Fibroblast of skin of back (primary cell): ENCODE measurements around the gene LHX1. TPM values are rescaled to one million over a fixed set of nuclear protein-coding genes. Genes with fewer than 3 reads are reported as not detected.

Experiments used
- DNase-seq: peaks from one replicate; pipeline ENCODE4 v3.0.0-alpha.2; 2013
- polyA plus RNA-seq, 2 experiments: library from polyadenylated mRNA; unstranded; fragments of 120-200 nt; gene quantifications; one replicate each; pipeline ENCODE4 v1.2.1, GENCODE V29; 2013; ENCODE audit not compliant: insufficient read length in 2 of 2

The LHX1 gene
- not detected for polyA plus RNA-seq (2013, experiment 1 of 2; ENCODE audit: insufficient read length)
- not detected for polyA plus RNA-seq (2013, experiment 2 of 2; ENCODE audit: insufficient read length)

DNA sequence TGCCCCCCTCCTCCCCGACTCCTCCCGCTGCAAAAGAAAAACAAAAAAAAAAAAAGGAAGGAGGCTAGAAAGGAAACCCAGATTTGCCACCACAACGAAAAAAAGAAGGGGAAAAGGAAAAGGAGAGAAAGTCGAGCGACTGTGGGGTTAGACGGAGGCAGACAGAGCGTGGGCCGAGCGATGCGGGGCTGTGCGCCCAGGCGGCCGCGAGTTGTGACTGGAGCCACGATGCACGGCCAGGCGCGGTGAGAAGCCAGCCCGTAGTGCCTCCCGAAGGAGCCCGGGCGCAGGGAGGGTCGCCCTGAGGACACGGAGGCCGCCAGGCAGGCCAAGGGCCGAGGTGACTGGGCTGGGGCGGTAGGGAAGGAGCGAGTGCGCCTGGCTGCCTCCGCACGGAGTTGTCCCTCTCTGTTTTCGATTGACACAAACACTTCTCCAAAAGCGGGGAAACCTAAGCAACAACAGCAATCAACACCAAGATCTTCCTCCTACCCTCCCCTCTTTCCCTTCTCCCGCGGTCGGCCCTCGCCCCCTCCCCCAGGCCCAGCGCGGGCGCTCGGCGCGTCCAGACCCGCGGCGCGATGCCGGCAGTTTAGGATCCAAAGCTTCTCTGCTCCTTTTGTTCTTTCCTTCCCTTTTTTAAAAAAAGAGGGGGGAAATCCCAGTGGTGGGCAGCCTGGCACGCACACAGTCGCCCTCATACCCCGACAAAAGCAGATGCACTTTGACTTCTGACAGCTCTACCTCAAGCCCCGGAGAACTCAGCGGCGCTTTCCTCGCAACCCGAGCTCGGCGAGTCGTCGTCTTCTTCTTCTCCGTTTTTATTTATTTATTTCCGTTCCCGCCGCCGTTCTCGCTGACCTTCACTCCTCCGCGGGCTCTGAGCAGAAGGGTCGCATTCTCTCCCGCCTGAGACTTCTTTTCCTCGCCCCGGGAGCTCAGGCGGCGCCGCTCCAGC, at the start of gene LHX1:
LHX1 (plus strand) TSS at position 475 of the 958 bp plus-strand sequence. CDS start 723 bp downstream, outside the sequence.
- no peak for DNase-seq

DNA sequence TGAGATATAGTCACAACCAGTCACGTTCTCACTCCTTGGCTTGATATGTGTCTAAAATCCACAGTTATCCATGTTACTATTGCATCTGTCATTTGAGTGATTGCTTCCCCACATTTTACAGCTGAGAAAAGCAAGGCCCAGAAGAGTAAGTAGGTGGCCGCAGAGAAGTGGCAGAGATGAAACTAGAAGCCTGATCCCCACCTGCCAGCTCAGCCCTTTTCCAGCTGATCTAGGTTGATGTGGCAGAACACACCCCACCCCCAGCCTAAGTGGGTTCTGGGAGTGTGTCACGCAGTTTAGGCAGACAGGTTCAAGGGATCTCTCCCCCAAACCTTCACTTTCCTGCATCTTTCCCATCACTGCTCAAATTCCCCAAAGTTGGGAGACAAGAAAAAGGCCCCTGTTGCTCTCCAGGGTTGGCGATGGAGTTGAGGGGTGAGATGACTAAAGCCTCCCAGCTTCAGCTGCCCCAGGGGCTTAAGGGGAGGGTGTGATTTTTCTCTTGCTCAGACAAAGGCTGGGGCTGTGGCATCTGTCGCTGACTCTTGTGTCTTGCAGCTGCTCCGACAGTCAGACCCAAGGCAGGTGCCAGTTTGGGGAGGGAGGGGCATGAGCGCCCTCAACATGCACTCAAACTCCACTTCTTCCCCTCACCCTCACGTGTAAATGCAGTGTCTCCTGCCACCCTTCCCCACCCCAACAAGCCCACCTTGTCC, 48.9 kb upstream of the LHX1 start:
- DNase-seq, result no peak

DNA sequence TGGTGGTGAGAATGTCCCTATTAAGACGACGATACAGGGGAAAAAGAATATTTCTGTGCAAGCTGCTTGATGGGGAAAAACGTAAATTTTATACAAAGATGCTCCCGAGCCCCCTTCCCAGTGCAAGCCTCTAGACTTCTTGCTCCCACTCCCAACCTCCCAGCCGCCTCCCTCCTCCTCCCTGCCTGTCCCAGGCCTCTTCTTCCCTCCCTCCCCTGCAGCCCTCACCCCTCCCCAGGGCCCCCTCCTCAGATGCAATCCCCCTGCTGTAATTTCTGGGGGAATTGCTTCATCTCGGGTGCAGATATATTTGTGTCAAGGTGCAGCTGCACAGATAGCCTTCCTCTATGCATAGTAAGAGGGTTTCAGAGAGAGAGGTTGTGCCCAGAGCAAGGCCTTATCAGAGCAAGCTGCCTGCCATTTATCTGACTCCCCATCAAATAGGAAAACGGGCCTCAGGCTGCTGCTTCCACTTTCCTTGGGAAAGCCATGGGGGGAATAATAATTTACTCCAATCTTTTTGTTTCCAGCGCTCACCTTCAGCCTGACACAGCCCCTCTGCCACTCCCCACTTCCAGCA, 47.4 kb upstream of the LHX1 start:
- DNase-seq, result no peak

DNA sequence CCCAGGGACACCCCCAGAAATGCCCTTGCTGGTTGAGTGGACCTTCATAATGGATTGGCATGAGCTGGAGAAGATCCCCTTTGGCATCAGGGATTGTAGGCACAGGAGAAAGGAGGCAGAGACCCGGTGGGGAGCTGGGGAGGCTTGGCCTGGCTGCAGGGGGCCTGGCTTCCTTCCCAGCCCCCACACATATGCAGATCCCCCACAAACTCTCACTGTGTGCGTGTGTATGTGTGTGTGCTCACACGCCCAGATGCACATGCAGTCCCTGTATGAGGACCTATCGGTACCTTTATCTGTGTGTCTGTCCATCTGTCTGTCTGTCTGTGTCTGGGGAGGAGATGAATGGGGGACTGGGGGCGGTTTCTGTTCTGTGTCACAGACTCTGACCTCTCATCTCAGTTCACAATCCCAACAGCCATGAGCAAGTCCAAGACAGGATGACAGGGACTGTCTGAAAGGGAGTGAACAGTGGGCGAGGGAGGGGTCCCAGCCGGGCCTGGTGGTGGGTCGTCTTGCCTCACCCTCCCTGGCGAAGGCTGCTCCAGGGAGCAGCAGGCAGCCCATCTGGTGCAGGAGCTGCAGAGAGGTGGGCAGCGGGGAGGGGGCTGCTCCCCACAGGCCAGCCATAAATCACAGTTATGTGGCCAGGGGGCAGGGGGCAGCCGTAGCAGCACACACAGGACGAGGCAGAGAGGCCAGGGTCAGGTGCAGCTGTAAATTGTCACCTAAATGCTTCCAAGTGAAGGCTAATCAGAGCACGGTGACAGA, 46.7 kb upstream of the LHX1 start:
- DNase-seq, result no peak

DNA sequence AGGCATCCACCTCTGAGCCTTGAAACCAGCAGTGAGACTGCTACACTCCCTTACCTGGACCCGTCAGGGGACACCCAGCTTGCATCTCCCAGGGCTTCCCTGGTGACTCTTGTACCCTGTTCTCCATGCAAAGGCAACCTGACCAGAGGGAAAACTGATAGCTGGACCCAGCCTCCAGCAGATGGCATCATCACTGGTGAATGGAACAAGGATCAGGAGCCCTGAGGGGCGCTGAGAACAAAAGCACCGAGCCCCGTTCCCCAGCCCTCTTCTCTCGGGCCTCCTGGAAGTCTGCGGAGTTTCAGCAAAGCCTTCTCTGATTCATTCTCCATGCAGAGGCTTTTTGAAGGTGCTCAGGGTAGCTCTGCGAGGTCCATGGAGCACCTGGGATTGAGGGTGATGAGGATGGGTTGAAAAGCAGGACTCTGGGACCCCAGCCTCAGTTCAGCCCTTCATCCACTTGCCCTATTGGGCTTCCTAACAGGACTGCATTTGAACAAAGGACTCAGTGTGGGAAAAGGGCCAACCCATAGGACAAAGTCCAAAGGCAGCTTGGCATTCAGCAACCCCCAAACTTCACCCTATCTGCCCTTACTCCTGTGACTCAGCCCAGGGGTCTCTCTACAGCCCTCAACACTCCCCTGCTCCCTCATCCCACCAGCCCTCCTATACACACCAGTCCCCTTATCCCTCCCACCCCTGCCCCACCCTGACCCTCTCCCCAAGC, 45.0 kb upstream of the LHX1 start:
- DNase-seq, result no peak

DNA sequence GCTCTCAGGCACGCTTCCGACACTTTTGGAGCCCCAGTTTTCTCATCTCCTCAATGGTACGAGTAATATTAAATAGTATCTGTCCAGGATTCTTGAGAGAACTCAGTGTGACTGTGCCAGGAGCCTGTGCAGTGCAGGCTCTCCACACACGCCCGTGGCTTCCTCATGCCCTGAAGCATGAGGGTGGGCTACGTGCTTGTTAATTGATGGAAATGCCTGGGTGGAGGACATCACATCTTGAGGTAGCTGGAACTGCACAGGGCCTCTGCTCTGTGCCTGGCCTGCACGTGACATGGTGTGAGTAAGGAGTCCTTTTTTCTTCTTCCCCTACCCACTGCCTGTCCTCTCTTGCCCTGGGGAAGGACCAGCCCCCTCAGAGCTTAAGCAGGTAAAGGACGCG, 43.1 kb upstream of the LHX1 start:
- DNase-seq, result no peak

DNA sequence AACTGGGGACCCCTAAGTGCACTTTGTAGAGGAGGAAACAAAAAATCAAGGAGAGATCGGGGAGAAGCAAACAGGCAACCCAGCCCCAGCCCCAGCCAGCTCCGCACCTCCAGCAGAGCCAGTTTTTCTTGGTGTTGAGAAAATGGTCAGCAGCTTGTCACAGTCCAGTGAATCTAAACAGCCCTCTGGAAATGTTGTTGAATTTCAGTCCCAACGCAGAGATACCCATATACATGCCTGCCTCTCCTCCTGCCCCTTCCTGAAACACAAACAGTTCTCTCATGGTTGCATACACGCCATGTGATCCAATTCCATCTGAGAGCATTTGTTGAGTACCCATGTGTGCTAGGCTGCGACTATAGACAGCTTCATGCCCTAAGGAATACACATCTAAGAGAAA, 42.4 kb upstream of the LHX1 start:
- DNase-seq, result no peak

DNA sequence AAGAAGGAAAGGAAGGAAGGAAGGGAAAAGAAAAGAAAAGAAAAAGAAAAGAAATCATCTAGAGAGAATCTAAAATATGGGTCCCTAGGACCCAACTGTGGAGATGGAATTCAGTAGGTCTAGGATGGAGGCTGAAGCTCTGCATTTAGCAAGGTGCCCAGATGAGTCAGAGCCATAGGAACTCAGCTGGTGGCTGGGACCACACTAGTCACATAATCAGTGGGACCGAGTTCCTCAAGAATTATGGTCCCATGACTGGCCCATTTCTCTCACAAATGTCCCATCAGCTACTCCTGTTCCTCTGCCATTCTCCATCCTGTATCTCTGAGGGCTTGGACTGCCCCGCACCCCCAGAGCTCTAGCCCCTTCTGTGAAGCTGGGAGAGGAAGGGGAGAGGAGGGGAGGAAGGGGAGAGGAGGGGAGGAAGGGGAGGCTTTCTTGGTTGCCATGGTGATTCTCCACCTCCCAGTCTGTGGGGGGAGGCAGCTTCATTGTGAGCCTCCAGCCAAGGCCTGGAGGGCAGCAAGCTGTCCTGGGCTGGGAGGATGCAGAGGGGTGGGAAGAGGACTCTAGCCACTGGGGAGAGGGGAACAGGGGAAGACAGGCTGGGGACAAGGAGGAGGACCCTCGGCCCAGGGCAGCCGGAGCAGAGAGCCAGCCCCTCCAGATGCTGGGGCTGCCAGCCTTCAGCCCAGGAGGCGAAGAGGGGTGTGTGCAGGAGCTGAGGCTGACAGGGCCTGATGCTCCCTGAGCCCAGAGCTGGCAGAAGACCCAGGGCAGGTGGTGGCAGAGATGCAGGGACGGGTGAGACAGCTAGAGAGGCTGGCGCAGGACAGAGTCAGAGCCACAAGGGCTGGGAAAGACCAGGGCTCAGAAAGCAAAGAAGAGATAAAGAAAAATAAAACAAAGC, 37.8 kb upstream of the LHX1 start:
- DNase-seq, result peak; percentile 4

DNA sequence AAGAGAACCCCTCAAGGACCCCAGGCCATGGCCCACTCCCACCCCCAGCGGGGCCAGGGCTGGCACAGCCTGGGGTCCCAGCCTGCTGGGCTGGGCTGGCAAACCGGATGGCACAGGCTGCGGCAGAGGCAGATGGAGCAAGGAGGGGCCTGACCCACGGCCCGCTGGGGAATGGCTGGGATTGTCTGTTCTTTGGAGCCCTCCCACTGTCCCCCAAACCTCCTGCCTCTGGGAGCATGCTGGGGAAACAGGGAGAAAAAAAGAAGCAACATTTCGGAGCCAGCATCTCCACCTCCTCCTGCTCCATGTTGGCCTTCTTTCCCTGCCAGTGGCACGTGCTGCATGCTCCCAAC, 37.1 kb upstream of the LHX1 start:
- DNase-seq, result no peak

DNA sequence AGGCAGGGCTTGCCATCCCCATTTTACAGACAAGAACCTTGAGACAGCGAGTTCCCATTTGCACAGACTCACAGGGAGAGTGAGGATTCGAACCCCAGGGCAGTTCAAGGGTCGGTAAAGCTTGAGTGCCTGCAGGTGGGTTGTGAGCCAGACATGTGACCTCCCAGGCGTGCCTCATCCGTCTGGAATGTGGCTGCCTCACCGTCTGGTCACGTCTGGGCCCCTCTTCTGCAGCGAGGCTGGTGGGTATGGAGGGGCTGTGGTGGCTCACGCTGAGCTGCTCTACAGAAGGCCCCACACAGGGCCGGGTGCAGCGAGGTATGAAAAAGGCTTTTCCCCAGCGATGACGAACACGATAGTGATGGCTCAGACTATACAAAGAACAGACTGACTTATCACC, 35.8 kb upstream of the LHX1 start:
- peak; percentile 54 for DNase-seq

DNA sequence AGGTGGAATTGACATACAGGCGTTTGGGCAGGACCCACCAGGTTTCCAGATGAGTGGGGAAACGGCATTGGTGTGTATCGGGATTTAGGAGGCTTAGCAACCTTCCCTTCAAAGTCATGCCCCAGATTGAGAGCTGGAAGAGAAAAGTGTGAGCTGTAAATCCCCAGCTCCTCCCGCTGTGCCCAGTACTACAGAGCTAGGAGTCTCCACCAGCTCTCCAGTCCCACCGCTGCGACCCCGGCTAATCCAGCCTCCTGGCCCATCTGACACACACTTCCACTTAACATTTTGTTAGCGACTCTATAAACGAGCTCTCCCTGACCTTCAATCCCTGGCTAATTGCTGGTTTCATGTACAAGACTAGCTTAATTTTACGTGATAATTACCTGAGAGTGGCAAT, 29.9 kb upstream of the LHX1 start:
- no peak for DNase-seq

DNA sequence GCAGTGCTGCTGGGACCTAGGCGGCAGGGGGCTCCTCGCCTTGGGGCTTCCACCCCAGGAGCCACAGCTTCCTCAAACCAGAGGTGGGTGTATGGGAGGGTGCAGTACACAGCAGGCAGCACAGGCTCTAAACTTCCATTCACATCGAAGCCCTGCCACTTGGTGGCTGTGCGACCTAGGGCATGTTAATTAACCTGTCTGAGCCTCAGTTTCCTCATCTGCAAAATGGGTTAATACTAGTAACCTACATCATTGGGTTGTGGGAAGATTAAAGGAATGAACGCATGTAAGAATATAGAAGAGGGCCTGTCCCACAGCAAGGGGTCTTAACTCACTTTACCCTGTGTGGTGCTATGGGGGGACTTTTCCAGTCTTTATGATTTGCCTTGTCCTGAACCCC, 26.8 kb upstream of the LHX1 start:
- DNase-seq, result no peak

DNA sequence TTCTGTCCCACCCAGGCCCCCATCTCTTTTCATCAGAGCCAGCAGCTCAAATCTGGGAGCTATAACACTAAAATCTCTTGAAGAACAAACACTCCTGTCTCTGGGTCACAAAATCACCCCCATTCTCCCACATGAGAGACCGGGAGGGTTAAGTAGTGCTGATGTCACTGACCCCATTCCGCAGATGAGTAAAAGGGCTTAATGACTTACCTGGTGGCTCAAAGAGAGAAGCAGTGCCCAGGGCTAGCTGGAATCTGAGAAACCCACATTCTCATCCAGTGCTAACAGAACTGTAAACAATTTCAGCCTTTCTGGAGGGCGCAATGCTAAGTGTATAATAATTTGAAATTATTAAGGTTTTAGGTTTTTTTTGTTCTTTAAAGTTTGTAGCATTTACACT, 26.3 kb upstream of the LHX1 start:
- DNase-seq, result no peak

DNA sequence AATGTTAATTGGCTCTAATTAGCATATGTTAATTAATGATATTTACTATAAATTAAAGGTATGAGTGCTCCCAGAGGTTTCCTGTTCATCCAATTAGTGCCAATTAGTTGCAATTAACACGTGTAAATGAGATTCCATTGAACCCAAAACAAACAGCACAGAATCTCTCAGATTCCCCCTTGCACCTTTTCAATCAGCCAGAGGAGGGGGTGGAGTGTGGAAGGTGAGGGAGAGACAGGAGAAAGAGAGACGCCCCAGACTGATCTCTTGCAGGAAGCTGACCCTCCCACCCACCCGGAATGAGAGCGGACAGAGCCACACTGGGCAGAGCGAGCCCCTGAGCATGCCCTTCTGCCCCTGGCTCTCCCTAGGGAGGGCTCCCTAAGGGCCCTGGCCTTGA, 24.1 kb upstream of the LHX1 start:
- DNase-seq, result no peak

DNA sequence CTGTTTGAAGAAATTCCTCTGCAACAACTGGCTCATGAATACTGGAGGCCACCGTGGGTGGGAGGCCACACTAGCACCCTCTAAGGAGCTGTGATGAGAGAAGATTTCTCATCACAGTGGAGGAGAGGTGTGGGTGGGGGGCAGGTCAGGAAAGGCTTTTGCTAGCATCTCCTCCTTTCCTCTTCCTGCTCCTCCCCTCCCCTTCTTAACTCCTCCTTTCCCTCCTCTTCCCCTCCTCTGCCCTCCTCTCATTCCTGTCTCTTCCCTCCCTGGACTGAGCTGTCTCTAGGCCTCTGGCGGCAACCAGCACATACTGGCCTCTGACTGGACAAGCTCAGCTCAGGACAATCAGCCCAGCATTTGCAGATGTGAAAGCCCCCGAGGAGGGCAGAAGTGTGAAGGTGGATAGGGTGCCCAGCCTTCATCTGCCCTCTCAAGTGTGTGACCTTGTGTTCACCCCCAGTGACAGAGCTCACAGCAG, 19.0 kb upstream of the LHX1 start:
- no peak for DNase-seq

DNA sequence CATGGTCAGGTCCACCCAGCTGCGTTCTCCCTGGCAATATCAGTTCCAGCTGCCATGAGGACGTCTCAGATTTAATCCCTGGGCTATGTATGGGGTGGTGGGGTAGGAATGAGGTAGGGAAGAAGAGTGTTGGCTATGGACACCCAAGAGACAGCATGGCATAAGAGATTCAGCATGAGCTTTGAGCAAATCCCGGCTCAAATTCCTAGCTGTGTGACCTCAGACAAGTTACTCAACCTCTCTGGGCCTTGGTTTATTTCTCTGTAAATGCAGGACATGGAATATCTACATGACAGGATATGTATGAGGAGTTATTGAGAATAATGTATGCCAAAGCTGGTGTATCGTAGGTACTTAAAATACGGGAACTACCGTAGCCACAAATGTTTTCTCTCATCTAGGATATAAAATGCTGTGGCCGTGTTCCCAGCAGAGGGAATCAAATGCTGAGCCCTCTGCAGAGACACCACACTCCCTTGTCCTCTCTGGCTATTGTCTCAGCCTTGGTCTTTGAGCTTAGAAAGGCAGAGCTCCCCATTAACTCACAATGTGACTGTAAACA, 17.8 kb upstream of the LHX1 start:
- no peak for DNase-seq

DNA sequence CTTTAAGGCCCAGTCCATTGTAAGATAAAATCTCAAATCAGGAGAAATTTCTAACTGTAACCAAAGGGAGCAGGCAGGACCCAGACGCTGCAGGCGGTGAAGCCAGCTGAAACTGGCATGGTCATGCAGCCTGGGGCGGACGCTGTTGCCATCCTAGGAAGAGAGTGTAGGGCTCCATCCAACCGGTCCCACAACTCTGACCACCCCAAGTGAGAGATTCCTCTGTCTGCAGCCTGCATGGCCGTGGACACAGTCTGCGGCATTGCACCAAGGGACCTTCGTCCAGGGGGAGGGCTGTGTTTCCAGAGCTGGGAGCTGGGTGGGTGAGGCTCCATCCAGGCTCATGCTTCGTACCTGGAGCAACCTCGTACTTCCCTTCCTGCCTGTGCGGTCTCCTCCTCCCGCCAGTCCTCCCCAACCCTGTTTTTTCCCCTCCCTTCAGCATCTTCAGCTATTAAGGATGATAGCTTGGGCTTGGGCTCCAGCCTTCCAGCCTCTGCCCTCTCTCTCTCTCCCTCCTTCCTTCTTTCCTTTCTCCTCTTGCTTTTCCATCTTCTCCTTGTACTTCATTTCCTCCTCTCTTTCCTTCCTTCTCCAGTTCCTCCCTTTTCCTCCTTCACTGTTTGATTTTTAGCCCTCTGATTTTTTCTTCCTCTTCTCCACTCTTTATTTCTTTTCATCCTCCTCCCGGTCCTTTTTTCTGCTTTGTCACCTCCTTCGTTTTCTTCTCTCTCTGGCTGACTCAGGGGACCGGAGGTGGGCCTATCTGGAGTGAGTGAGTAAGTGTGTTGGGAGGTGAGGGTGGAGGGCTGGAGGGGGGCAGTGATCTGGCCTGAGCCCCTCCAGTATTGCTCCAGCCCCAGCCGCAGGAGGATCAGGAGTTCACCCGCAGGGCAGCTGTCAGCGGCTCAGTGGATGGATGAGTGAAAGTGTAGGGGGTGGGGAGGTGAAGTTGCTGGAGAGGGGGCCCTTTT, 17.0 kb upstream of the LHX1 start:
- DNase-seq, result peak; percentile 20

DNA sequence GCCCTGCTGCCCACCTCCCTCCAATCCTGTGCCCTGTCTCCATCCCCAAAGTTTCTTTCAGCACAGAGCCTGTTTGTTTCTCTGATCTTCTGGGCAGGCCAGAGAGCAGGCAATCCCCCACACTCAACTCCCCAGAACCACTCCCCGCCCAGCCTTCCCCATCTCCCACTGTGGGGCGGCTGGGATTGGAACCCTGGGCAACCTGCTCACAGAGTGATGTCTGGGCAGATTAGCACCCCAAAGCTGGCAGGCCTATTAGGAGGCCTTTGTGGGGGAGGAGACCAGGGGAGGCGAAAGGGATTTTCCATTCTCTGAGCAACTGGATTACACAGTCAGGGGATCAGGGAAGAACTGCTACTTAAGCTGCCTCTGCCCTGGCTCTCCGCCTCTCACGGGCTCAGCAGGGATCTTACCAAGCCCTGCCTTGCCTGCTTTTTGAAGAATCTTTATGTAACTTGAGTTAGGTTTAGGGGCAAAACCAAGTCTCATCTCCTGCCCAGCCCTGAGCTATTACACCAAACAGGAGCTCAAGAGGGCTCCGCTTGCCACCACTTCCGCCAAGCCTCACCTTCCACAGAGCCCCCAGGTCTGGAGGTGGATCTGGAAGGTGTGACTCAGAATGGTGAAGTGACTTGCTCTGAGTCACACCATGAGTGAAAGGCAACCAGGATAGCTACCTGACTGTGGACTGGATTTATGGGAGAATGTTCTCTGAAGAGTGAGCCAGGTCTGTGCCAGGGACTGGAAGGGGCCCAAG, 16.0 kb upstream of the LHX1 start:
- no peak for DNase-seq
